T-helper 2 cell (primary cell): ENCODE measurements around the gene PIP4K2A.
A peak's percentile ranks its signal among the peaks of the same experiment; 100 is the strongest.
"Not testable (repeated sequence)": the region's sequence is repeated elsewhere in the genome, so short reads cannot be mapped to it uniquely, and the experiment has no call there.

Source experiments
- DNase-seq, 5 experiments: peaks; one replicate each; pipeline versions ENCODE4 v3.0.0 to v3.0.0-alpha.2; 2012 to 2022

Gene PIP4K2A

GRCh38 chr10:22692119-22692518, 22.3 kb downstream of the PIP4K2A start:
- DNase-seq = not testable (repeated sequence)

- no peak for DNase-seq
Measured at GRCh38 chr10:22690614-22691431, 23.6 kb downstream of the PIP4K2A start.

GRCh38 chr10:22690158-22690557, 24.2 kb downstream of the PIP4K2A start:
- no peak for DNase-seq

- no peak for DNase-seq
Measured at GRCh38 chr10:22686347-22686746, 28.0 kb downstream of the PIP4K2A start.

GRCh38 chr10:22685926-22686325, 28.5 kb downstream of the PIP4K2A start:
- no peak for DNase-seq

- no peak for DNase-seq
Measured at GRCh38 chr10:22684699-22685098, 29.7 kb downstream of the PIP4K2A start.

- no peak for DNase-seq
Measured at GRCh38 chr10:22683140-22683389, 31.3 kb downstream of the PIP4K2A start.

- DNase-seq = peak in 4 of 5 experiments; percentile 18 to 90 (median 63)
Measured at GRCh38 chr10:22682237-22683139, 31.9 kb downstream of the PIP4K2A start.

- DNase-seq = peak in 4 of 5 experiments; percentile 15 to 89 (median 46)
Measured at GRCh38 chr10:22681783-22682183, 32.6 kb downstream of the PIP4K2A start.

GRCh38 chr10:22681301-22681700, 33.1 kb downstream of the PIP4K2A start:
- DNase-seq = no peak

GRCh38 chr10:22679608-22680007, 34.8 kb downstream of the PIP4K2A start:
- DNase-seq = peak in 1 of 5 experiments; percentile 70

- peak in 1 of 5 experiments; percentile 54 for DNase-seq
Measured at GRCh38 chr10:22677333-22677732, 37.0 kb downstream of the PIP4K2A start.

GRCh38 chr10:22676435-22676834, 37.9 kb downstream of the PIP4K2A start:
- DNase-seq = no peak

- no peak for DNase-seq
Measured at GRCh38 chr10:22674573-22674930, 39.8 kb downstream of the PIP4K2A start.

- DNase-seq = no peak
Measured at GRCh38 chr10:22673785-22674572, 40.4 kb downstream of the PIP4K2A start.

- no peak for DNase-seq
Measured at GRCh38 chr10:22673091-22673392, 41.3 kb downstream of the PIP4K2A start.

- no peak for DNase-seq
Measured at GRCh38 chr10:22672319-22673090, 41.9 kb downstream of the PIP4K2A start.

GRCh38 chr10:22670788-22671187, 43.6 kb downstream of the PIP4K2A start:
- DNase-seq = no peak

- peak in 1 of 5 experiments; percentile 70 for DNase-seq
Measured at GRCh38 chr10:22669163-22669711, 45.1 kb downstream of the PIP4K2A start.

- no peak for DNase-seq
Measured at GRCh38 chr10:22667093-22667480, 47.3 kb downstream of the PIP4K2A start.

GRCh38 chr10:22666287-22667092, 47.9 kb downstream of the PIP4K2A start:
- peak in 3 of 5 experiments; percentile 60 to 93 (median 76) for DNase-seq
